HG03575 (cell line): Measurements from ENCODE around the gene NUDCD3.

Source experiments
- ATAC-seq: cut with Tn5 transposase; IDR thresholded peaks from one replicate; pipeline ENCODE4 v1.9.1; 2021; ENCODE audit not compliant: unreplicated experiment, insufficient number of reproducible peaks, low FRiP score; ENCODE audit errors: extremely low read depth

NUDCD3 gene

GRCh38 chr7:44486693-44487092 lies 3.8 kb downstream of the NUDCD3 start:
- ATAC-seq: no peak

GRCh38 chr7:44486001-44486400 lies 4.5 kb downstream of the NUDCD3 start:
- no peak for ATAC-seq

GRCh38 chr7:44484482-44485313 lies 5.8 kb downstream of the NUDCD3 start:
- no peak for ATAC-seq

GRCh38 chr7:44482502-44483485 lies 7.7 kb downstream of the NUDCD3 start:
- ATAC-seq: no peak

- ATAC-seq: no peak
These were observed 12.5 kb downstream of the NUDCD3 start for GRCh38 chr7:44477938-44478337.

GRCh38 chr7:44477063-44477830 lies 13.2 kb downstream of the NUDCD3 start:
- ATAC-seq: no peak

- no peak for ATAC-seq
These were observed 14.1 kb downstream of the NUDCD3 start for GRCh38 chr7:44476313-44476712.

GRCh38 chr7:44473295-44473694 lies 17.2 kb downstream of the NUDCD3 start:
- ATAC-seq: no peak

GRCh38 chr7:44472843-44473242 lies 17.6 kb downstream of the NUDCD3 start:
- no peak for ATAC-seq

- no peak for ATAC-seq
These were observed 18.6 kb downstream of the NUDCD3 start for GRCh38 chr7:44471850-44472249.

- no peak for ATAC-seq
These were observed 19.0 kb downstream of the NUDCD3 start for GRCh38 chr7:44471436-44471835.

- ATAC-seq: no peak
These were observed 19.7 kb downstream of the NUDCD3 start for GRCh38 chr7:44470628-44471245.

- ATAC-seq: no peak
These were observed 20.4 kb downstream of the NUDCD3 start for GRCh38 chr7:44470135-44470479.

- ATAC-seq: no peak
These were observed 20.9 kb downstream of the NUDCD3 start for GRCh38 chr7:44469461-44470134.

GRCh38 chr7:44467217-44467548 lies 23.3 kb downstream of the NUDCD3 start:
- ATAC-seq: no peak

GRCh38 chr7:44466300-44467216 lies 23.9 kb downstream of the NUDCD3 start:
- no peak for ATAC-seq

GRCh38 chr7:44465490-44465889 lies 25.0 kb downstream of the NUDCD3 start:
- no peak for ATAC-seq
